Astrocyte of the hippocampus (primary cell): ENCODE data around the gene SIPA1L3.
A peak's percentile ranks its signal among the peaks of the same experiment; 100 is the strongest.

Experiments
- DNase-seq: peaks from one replicate; pipeline ENCODE4 v3.0.0; 2011; ENCODE audit warnings: low read depth, low spot score

Gene SIPA1L3

DNA sequence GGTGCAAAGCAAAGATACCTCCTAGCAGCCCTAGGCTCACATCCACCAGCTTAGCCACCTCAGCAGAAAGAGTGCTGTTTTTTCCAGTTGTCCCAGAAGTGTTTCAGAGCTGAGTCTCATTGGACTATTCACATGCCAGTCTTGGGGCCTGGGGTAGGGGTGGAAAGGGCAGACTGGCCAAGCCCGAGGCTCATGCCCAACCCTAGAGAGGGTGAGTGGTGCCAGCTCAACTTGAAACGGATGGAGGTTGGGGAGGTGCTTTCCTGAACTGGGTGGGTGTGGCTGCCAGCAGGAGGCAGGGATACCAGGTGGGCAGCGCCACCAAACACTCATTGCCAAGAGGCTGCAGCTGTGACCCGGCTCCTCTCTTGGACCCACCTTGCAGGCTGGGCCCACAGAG lies 200.1 kb downstream of the SIPA1L3 start:
- DNase-seq, result no peak

GRCh38 chr19:38111898-38112297 lies 204.9 kb downstream of the SIPA1L3 start:
- DNase-seq, result no peak

DNA sequence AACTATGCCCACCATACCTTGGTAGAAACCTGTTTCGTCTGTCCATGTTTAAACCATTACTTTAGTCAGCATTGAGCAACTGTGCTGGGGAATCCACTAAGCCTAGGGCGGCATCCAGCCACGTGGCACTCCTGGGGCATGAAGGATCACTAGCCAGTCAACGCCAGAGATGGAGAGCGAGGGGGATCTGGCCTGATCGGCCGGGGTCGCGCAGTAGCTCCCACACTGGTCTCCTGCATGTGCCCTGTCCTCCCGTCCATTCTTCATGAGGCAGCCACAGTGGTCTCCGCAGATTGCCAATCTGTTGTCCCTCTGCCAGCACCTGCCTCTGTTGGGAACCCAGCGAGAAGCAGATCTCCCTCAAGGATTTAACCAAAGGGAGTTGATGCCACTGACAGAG lies 207.6 kb downstream of the SIPA1L3 start:
- DNase-seq, result no peak

DNA sequence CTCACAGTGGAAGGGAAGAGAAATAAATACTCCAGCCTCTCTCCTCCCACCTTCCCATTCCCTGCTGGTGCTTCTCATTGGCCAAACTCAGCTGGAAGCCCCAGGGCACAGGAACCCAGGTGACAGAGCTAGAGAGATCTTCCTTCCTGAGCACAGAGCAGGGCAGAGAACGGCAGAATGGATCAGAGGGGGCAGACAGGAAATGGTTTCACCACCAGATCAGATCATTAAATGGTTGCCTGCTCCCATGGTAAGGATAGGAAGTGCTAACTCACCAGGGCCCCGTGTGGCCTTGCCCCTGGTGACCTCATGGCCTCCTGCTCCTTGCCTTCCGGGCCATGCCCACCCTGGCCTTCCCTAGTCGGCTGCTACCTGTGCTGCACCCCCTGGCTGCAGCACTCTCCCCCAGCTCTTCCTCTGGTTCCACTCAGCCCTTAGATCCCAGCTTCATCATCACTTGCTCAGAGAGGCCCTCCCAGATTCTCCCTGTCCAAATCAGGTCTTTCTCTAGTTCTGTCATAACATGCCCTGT lies 208.3 kb downstream of the SIPA1L3 start:
- DNase-seq, result no peak

- no peak for DNase-seq
Observed at GRCh38 chr19:38118176-38118575, 211.2 kb downstream of the SIPA1L3 start.

DNA sequence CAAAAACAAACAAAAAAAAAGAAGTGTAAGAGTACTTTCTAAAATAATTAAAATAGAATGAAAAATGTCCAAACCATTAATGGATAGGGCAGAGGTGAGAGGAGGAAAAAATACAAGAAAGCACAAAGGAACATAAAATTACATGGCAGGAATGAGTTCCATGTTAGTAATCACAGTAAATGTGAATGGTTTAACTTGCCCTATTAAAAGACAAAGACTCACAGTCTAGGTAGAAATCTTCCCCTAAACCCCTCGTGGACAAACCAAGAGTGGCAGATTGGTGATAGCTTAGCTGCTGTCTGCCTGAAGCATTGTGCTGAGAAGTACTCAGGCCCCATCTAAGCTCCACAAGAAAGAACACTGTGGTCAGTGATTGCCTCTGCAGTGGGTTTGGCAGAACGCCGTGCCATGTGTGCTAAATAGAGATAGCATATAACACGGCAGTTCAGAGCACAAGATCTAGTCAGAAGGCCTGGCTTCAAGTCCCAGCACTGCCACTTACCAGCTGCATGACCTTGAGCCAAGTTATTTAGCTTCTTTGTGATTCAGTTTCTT lies 213.5 kb downstream of the SIPA1L3 start:
- no peak for DNase-seq

GRCh38 chr19:38122402-38123093 lies 215.5 kb downstream of the SIPA1L3 start:
- no peak for DNase-seq

DNA sequence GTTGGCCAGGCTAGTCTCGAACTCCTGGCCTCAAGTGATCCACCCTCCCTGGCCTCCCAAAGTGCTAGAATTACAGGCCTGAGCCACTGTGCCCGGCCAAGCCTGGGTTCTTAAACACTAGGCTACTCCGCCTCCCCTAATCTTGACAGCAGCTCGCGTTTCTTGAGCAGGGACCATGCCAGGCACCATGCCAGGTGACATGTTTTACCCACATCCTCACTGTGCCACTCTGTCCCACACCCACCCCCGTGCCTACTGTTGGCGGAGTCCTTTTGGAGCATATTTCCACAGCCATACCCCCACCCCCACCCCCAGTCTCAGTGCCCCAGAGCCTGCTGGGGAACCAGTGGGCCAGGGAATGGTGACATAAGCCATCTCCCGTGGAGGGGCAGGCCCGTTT lies 218.2 kb downstream of the SIPA1L3 start:
- no peak for DNase-seq

DNA sequence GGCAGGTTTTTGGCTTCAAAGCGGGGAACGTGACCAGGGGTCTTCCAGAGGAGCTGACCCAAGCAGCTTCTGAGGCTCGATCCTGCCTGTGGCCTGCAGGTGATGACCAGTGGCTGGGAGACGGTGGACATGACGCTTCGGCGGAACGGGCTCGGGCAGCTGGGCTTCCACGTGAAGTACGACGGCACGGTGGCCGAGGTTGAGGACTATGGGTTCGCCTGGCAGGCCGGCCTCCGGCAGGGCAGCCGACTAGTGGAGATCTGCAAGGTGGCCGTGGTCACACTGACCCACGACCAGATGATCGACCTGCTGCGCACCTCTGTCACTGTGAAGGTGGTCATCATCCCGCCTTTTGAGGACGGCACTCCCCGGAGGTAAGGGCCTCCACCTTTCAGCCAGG lies 223.4 kb downstream of the SIPA1L3 start:
- DNase-seq, result no peak

DNA sequence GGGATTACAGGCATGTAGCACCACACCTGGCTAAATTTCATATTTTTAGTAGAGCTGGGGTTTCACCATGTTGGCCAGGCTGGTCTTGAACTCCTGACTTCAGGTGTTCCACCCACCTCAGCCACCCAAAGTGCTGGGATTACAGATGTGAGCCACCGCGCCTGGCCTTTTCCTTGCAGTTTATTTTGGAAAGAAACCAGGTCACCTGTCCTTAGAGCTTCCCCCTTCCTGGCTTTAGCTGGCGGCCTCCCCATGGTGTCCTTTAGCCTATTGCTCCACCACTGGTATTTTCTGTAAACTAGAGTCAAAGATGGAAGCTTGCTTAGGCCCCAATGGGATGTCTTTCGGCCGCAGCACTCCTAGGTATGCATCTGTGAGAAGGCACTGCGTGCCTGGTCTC lies 225.8 kb downstream of the SIPA1L3 start:
- no peak for DNase-seq

- no peak for DNase-seq
Observed at GRCh38 chr19:38133319-38133718, 226.3 kb downstream of the SIPA1L3 start.

- peak; percentile 42 for DNase-seq
Observed at GRCh38 chr19:38134540-38135149, 227.6 kb downstream of the SIPA1L3 start.

GRCh38 chr19:38135150-38135998 lies 228.4 kb downstream of the SIPA1L3 start:
- no peak for DNase-seq

DNA sequence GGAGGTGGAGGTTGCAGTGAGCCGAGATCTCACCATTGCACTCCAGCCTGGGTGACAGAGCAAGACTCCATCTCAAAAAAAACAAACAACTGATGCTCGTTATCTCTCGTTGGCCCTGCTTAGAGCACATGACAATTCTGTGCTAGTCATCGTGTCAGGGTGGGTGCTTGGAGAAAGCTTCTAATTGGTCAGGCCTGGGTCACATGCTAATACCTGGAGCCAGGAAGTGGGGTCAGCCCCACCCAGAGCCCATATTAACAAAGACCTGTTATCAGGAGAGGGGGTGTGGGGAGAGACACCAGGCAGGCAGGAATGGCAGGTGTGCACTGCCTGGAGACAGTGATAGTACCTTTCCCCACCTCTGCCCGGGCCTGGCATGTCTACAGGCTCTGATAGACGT lies 232.1 kb downstream of the SIPA1L3 start:
- no peak for DNase-seq

- no peak for DNase-seq
Observed at GRCh38 chr19:38141108-38141507, 234.1 kb downstream of the SIPA1L3 start.

DNA sequence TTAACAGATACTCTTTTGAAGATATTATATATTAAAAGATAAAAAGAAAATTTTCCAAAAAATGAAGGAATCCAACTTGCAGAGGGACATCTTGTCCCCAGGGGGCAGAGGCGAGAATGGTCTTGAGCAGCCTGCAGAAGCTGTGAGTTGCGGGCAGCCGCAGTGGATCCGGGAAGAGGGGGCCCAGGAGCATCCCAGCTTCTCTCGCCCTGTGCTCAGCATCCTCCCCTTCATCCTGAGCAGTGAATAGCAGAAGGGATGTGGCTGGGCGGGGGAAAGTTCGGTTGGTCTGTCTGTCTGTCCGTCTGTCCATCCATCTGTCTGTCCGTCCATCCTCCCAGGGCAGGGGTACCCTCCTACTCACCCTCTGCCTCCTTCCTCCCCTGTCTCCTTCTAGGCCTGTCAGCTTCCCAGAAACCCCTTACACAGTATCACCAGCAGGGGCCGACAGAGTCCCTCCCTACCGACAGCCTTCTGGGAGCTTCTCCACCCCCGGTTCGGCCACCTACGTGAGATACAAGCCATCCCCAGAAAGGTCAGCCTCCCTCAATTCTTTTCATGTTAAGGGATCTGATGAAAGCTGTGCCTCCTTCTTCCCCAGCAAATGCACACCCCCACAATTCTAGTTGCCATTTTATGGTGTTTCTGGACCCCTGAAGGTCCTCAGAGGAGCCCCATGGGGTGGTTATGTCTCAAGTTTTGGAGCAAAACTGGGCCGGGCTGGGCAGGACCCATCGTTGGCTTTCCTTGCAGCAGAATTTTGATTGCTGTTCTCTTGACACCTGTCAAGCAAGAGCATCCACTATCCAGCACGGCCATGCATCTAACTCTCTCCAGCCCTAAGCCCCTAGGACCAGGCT lies 235.4 kb downstream of the SIPA1L3 start:
- peak; percentile 77 for DNase-seq

DNA sequence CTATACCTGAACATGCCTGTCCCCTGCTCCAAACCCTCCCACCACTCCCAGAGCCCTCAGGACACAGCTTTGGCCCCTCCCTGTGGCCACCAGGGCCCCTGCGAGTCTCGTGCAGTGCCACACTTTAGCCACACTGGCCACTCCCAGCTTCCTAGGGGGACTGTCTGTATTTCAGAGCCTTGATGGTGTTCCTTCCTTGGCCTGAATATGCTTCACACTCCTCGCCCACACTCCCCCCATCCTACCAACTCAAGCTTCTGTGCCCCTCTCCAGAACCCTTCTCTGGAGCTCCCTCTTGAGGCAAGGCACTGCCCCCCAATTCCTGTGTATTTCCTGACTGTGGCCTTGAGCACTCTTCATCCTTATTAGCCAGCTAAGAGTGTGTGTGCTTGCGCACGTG lies 236.8 kb downstream of the SIPA1L3 start:
- no peak for DNase-seq

DNA sequence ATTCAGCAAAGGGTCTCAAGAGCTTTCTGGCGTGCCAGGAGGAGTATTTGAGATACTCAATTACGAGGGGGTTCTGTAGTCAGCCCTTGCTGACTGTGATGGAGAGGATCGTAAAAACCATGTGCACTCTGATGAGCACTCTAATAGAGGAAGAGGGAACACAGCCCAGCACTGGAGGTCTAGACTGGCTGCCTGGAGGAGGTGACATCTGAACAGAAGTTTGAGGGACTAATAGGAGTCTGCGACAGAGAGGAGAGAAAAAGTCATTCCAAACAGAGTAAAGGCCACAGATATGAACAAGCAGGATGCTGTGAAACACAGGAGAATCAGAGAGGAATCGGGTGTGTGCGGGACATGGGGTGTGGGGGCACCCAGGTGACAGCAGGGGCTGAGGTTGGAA lies 237.7 kb downstream of the SIPA1L3 start:
- DNase-seq, result no peak

GRCh38 chr19:38145623-38146022 lies 238.6 kb downstream of the SIPA1L3 start:
- no peak for DNase-seq

DNA sequence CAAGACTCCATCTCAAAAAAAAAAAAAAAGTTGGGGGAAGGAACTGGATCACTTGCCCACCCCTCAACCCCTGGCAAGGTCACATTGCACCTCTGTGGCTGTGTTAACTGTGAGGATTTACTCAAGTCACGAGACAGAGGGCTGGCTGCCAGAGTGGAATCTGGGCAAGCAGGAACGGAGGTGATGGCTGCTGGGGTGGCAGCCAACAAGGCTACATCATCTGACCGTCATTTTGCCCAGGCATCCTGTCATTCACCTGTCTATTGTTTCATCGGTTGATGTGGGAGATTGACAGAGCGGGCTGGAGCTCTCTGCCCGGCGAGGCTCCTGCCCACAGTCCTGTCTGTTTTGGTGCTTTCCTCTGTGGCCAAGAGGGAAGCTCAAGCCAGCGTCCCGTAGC lies 241.3 kb downstream of the SIPA1L3 start:
- no peak for DNase-seq

DNA sequence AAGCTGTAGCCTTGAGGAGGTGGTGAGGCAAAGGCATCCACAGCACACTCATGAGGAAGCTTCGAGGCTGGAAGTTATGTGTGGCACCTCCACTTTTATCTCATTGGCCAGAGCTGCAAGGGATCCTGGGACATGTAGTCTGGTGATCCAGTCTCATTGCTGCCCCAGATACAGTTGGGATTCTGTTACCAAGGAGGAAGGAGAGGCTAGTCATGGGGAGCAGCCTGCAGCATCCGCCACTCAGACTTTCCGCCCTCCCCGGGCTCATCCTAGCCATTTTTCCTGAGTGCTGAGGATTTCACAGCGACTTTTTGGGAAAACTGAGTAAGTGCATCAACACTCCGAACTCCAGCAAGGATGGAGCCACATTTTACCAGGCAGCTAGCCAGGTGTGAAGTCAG lies 242.7 kb downstream of the SIPA1L3 start:
- no peak for DNase-seq
